GM12872 (cell line): ENCODE results near the gene LSG1.

Experiments used
- TF ChIP-seq, protein P1 (sequence below): IDR thresholded peaks from 3 replicates; pipeline ENCODE4 v1.5.1; 2011; ENCODE audit warnings: low read depth, mild to moderate bottlenecking, low read length, moderate library complexity; ENCODE audit not compliant: insufficient read depth

The LSG1 gene

DNA sequence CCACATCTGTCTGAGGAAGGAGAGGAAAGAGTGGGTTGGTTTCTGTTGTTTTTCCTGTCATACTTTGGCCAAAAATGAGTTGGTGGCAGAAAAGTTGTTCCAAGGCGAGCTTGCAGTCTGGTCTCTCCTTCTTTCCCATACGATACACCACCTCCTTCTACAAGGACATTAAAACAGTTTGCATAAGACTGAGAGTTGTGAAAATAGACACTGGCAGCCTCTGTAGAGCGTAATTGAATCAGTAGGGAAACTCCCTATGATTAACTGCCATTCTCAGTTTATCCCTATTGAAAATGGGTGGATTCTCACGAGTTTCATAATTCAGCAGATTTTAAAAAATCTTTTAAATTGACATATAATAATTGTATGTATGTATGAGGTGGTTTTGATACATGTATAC lies 3.7 kb upstream of the LSG1 start:
- TF ChIP-seq, protein P1, sequence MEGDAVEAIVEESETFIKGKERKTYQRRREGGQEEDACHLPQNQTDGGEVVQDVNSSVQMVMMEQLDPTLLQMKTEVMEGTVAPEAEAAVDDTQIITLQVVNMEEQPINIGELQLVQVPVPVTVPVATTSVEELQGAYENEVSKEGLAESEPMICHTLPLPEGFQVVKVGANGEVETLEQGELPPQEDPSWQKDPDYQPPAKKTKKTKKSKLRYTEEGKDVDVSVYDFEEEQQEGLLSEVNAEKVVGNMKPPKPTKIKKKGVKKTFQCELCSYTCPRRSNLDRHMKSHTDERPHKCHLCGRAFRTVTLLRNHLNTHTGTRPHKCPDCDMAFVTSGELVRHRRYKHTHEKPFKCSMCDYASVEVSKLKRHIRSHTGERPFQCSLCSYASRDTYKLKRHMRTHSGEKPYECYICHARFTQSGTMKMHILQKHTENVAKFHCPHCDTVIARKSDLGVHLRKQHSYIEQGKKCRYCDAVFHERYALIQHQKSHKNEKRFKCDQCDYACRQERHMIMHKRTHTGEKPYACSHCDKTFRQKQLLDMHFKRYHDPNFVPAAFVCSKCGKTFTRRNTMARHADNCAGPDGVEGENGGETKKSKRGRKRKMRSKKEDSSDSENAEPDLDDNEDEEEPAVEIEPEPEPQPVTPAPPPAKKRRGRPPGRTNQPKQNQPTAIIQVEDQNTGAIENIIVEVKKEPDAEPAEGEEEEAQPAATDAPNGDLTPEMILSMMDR: no peak

DNA sequence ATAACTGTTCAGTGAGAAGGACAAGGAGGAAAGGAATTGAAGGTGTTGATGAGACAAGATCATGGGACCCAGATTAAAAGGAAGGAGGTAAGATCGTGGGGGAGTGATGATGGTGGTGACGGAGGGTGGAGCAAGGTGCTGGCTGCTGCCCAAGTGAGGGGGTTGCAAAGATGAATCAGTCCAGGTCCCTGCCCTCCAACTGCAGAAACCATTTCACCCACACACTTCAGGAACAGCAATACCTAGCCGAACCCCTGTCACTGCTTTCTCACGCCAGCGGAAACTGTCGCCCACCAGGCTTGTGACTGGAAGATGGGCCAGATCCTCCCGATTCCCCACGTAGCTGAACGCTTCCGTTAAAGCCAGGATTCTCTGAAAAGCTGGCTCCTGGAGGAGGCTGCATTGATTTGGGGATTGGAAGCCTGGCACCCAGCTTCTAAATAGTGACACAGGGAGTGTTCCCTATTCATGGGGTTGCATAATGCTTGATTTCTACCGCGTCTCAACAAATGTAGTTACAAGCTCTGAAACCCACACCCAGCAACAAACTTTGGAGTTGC lies 3.2 kb upstream of the LSG1 start:
- TF ChIP-seq, protein P1: no peak

DNA sequence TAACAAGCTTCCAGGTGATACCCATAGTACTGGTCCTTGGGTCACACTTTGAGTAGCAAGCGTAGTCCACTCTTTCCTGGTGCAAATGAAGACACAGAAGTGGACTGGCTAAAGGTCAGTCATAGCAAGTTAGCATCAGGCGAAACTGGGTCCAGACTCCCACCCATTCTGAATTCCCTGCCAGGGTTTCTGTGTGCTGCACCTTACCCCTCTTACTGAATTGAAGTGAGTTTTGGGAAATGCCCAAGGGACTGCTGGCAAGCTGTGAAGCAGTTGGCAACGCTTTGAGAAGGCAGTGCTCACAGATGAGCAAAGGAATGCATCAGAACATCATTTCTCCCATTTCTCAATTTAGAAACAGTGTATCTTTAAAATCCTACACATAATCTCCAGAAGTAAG lies 1.8 kb upstream of the LSG1 start:
- TF ChIP-seq, protein P1: no peak

DNA sequence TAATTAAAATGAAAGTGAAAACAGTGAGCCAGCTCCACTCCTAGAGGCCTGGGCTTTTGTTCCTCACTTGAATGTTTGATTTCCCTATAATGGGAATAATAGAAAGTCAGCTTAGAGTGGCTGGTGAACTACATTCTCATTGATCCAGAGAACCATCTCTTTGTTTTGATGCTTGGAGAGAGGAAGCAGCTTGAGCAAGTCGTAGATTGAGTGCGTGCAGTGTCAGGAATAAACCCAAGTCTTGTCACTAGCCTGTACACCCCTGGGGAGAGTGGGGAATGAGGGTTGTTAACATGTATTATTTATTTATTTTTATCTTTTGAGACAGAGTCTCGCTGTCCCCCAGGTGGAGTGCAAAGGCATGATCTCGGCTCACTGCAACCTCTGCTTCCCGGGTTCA lies 885 bp upstream of the LSG1 start:
- TF ChIP-seq, protein P1: no peak

DNA sequence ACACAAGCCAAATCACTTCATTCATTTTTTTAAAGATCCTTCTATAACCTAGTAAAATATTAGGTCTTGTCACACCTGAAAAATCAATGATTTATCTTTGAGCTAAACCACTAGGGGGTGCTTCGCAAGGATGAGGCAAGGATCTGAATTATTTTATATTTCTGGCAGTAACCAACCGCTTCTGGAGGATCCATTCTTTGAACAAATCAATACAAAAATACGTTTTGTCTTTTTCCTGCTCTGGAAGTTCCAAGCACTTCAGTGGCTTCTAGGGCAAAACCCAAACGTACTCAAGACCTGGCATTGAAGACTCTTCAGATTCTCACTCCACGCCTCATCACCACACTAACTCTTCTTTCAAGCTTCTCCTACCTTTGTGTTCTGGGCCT lies 486 bp downstream of the LSG1 start:
- TF ChIP-seq, protein P1: peak; percentile 48; the same call in 2 of the 3 replicates

DNA sequence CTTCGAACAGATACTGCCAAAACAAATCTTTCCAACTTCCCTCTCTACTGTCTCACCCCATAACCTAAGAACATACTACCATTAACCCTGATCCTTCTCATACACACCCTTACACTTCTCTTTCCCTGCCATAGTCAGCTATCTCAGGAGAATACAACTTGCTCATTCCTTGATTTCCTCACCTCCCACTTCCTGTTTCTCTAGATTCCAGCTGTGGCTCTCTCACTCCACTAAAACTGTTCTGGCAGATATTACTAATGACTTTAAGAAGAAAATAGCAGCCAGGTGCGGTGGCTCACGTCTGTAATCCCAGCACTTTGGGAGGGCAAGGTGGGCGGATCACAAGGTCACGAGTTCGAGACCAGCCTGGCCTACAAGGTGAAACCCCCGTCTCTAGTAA lies 4.6 kb downstream of the LSG1 start:
- TF ChIP-seq, protein P1: no peak

DNA sequence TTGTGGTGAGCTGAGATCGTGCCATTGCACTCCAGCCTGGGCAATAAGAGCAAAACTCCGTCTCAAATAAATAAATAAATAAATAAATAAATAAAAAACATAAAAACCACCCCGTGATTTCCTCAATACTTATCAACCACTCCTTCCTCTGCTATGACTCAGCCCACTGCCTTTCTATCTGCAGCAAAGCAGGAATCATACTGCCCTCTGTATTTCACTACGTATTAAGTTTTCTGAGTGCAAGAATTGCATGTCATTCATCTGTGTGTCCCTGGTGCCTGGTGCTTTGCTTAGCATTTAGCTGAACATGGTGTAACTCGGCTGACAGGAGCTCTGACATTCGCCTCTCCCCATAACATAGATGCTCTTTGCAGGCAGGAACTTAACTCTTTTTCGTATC lies 7.1 kb downstream of the LSG1 start:
- TF ChIP-seq, protein P1: no peak
